SU-DHL-6 (cell line): Measurements from ENCODE around the gene BNIP2.

Experiments used
- H2AFZ ChIP-seq: fragments of 200-600 bp; sonication (generic); 2 replicates; pipeline ENCODE4 v1.6.1; 2014; ENCODE audit warnings: low read depth, mild to moderate bottlenecking, moderate library complexity, mixed read lengths, antibody characterized with exemption, low read length; ENCODE audit not compliant: severe bottlenecking
- H3F3A ChIP-seq: fragments of 200-600 bp; shearing (Covaris generic); 2 replicates; pipeline ENCODE4 v1.6.0; 2016; ENCODE audit warnings: antibody characterized with exemption, mild to moderate bottlenecking; ENCODE audit not compliant: insufficient read depth
- H3K27ac ChIP-seq: fragments of 200-600 bp; sonication (generic); 2 replicates; pipeline ENCODE4 v1.5.1; 2016; ENCODE audit warnings: low read depth, mild to moderate bottlenecking, low read length, moderate library complexity, mixed read lengths
- H3K27me3 ChIP-seq: fragments of 200-600 bp; sonication (generic), shearing (Covaris generic); 2 replicates; pipeline ENCODE4 v1.6.0; 2014; ENCODE audit warnings: mild to moderate bottlenecking, low read length
- H3K36me3 ChIP-seq: fragments of 200-600 bp; sonication (generic); 2 replicates; pipeline ENCODE4 v1.6.1; 2014; ENCODE audit warnings: mild to moderate bottlenecking, low read length, mixed read lengths
- H3K4me2 ChIP-seq: fragments of 300-600, 200-600 bp; shearing (Covaris generic), sonication (generic); 2 replicates; pipeline ENCODE4 v1.6.0; 2014; ENCODE audit warnings: low read length, low read depth, mild to moderate bottlenecking; ENCODE audit not compliant: poor library complexity, severe bottlenecking
- H3K4me3 ChIP-seq: fragments of 200-600 bp; sonication (generic); 2 replicates; pipeline ENCODE4 v1.5.1; 2014; ENCODE audit warnings: antibody characterized with exemption, low read length, mild to moderate bottlenecking, mixed read lengths; ENCODE audit not compliant: insufficient read depth, poor library complexity, severe bottlenecking
- H3K79me2 ChIP-seq: fragments of 200-600 bp; sonication (generic); 2 replicates; pipeline ENCODE4 v1.6.1; 2014; ENCODE audit warnings: mild to moderate bottlenecking, low read length, moderate library complexity; ENCODE audit not compliant: insufficient read depth
- H3K9ac ChIP-seq: fragments of 200-600 bp; sonication (generic); 2 replicates; pipeline ENCODE4 v1.7.0; 2014; ENCODE audit warnings: mild to moderate bottlenecking, low read length
- H3K9me2 ChIP-seq: fragments of 200-600 bp; sonication (generic); replicated peaks from 2 replicates; pipeline ENCODE4 v1.6.1; 2014; ENCODE audit warnings: low read length; ENCODE audit not compliant: insufficient read depth
- H3K9me3 ChIP-seq: fragments of 200-600 bp; sonication (generic); 2 replicates; pipeline ENCODE4 v1.6.1; 2014; ENCODE audit warnings: low read length, mixed read lengths; ENCODE audit not compliant: insufficient read depth
- H4K20me1 ChIP-seq: fragments of 200-600 bp; sonication (generic); 2 replicates; pipeline ENCODE4 v1.6.1; 2014; ENCODE audit warnings: low read depth, mild to moderate bottlenecking, antibody characterized with exemption, low read length, moderate library complexity, mixed read lengths
- CTCF ChIP-seq: fragments of 200-600 bp; sonication (generic); IDR thresholded peaks from one replicate; pipeline ENCODE4 v1.5.1; 2017; ENCODE audit warnings: antibody characterized with exemption, mild to moderate bottlenecking, low read length, moderate library complexity; ENCODE audit not compliant: insufficient read depth, poor library complexity, severe bottlenecking
- EZH2phosphoT487 ChIP-seq: fragments of 200-600 bp; sonication (generic), shearing (Covaris generic); conservative IDR thresholded peaks from 2 replicates; pipeline ENCODE4 v1.6.1; 2018; ENCODE audit warnings: mild to moderate bottlenecking, antibody characterized with exemption, low read length, moderate library complexity, mixed read lengths

BNIP2 gene

DNA sequence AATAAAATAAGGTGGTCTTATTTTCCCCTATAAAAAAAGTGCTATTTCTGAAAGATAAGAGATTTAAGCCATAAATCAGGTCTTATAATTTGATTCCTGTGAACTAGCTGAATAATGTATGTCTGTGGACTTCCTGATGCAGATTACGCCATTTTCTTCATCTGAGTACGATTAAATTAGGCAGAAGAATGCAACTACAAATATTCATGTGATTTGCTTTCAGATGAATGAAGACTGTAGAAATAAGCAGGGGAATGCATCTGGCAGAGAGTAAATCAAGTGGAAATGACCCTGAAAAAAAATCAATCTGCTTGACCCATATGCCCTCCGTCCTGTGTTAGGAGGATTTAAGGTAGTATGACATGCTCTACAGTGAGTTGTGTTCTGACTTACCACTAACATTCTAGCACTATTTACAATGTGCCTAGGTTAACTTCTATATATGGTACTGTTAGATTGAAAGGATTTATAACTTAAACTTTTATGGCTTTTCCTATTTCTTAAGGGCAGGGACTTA is 14.7 kb downstream of the BNIP2 start:
- Histone ChIP-seq H3K9me2 (no peaks in the 10 kb centered on the region), H3K4me3 (no peak overlapping the region), H3K27ac (no peak overlapping the region), H4K20me1 (no peaks in the 10 kb centered on the region), H3K79me2 (no peaks in the 10 kb centered on the region), H3K9me3 (no peaks in the 10 kb centered on the region), H3K27me3 (no peaks in the 10 kb centered on the region), H3F3A (peaks cover 10% of the 10 kb centered on the region), H3K36me3 (peaks cover 50% of the 10 kb centered on the region), H3K9ac (no peak overlapping the region), H3K4me2 (no peak overlapping the region), H2AFZ (no peak overlapping the region)
- TF ChIP-seq CTCF = no peak
- TF ChIP-seq EZH2phosphoT487 = no peak

- Histone ChIP-seq H3K4me3 (no peak overlapping the region), H3K79me2 (no peaks in the 10 kb centered on the region), H4K20me1 (no peaks in the 10 kb centered on the region), H2AFZ (no peak overlapping the region), H3F3A (peaks cover 18% of the 10 kb centered on the region), H3K9me2 (no peaks in the 10 kb centered on the region), H3K9me3 (no peaks in the 10 kb centered on the region), H3K36me3 (peaks cover 61% of the 10 kb centered on the region), H3K9ac (no peak overlapping the region), H3K4me2 (no peak overlapping the region), H3K27ac (no peak overlapping the region), H3K27me3 (no peaks in the 10 kb centered on the region)
- TF ChIP-seq EZH2phosphoT487 = no peak
- TF ChIP-seq CTCF = no peak
Measured at GRCh38 chr15:59668556-59668955, 20.6 kb downstream of the BNIP2 start.

GRCh38 chr15:59662260-59662659 is 26.9 kb downstream of the BNIP2 start:
- no peak overlapping the region for H2AFZ ChIP-seq
- peaks cover 32% of the 10 kb centered on the region; the same call in 1 of the 2 replicates for H3K36me3 ChIP-seq
- H3K4me3 ChIP-seq = no peak overlapping the region
- peaks cover 24% of the 10 kb centered on the region for H3F3A ChIP-seq
- H3K9me3 ChIP-seq = no peaks in the 10 kb centered on the region
- H3K27ac ChIP-seq = no peak overlapping the region
- H3K79me2 ChIP-seq = peaks cover under 1% of the 10 kb centered on the region; the same call in 1 of the 2 replicates
- H3K27me3 ChIP-seq = no peaks in the 10 kb centered on the region
- H3K9ac ChIP-seq = no peak overlapping the region
- no peaks in the 10 kb centered on the region for H3K9me2 ChIP-seq
- H4K20me1 ChIP-seq = no peaks in the 10 kb centered on the region
- H3K4me2 ChIP-seq = no peak overlapping the region
- TF ChIP-seq CTCF = no peak
- no peak for TF ChIP-seq EZH2phosphoT487
